ENCODE results near the gene MYH13.
"Not testable (repeated sequence)": the region's sequence is repeated elsewhere in the genome, so short reads cannot be mapped to it uniquely, and the experiment has no call there.

MYH13 gene

DNA sequence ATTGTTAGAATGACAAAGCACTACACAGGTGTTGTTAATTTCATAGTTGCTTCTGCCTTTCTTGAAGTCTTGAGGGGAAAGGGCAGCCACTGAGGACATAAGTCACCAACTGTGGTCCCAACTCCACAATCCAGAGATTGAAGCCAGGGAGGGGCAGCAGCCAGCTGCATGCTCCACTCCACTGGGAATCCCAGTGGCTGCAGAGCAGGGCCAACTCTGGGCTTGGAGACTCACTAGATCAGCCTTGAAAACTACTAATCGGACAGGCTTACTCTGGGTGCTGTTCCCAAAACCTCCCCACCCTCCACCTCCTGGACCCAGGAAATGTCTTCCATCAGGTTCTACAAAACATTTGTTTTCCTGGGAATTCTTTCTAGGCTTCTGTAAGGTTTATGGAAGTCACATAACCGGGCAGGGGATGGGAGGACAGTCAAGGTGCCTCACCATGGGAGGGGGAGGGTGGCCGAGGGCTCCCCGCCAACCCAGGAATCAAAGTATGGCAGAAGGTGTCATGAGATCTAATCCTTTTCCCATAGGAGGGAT is 68.0 kb downstream of the MYH13 start:
- no peak for DNase-seq (ENCODE audit: low read depth in 2 of 2)

- no peak for DNase-seq (ENCODE audit: low read depth in 2 of 2)
These were observed 75.1 kb downstream of the MYH13 start for GRCh38 chr17:10297691-10298090.

DNA sequence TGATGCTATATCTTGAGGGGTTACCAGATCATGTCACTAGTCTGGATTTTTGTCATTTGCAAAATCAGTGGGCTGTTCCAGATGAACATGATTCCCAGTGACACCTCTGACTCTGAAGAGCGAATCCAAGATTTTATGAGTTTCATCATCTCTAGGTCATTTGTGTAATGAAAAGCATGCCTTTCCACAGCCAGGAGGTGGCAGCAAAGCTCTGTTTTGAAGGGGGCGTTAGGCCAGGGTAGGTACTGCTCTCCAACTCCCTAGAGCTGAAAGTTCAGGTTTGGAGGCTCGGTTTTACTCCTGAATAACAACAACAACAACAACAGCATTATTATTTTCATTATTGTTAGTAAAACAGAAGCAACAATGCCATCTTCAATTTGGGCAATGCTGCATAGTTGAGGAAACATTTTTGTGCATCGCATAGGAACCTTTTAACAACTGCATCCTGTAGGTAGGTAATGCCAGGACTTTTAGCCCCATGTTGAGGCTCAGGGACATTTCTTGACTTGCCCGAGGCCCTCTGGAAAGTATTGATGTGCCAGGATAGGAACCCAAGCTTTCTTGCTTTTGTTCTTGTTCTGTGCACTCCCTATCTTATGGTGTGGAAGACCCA is 77.0 kb downstream of the MYH13 start:
- no peak for DNase-seq (ENCODE audit: low read depth in 2 of 2)

DNA sequence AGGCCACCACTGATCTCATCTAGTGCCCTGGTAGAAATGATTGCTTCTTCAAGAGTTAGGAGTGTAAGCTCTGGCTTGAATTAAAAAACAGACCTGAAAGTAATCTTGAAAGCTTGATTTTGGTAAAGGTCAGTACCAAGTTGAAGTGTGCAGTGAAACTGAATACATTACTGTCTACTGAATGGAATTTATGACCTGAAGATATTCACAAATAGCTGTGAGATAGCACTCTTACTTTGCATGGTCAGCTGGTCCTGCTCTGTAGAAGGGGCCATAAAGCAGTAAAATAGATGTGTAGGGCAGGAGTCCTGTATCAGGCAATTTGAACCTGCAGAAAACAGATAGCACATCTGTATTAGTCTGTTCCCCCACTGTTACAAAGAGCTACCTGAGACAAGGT is 78.6 kb downstream of the MYH13 start:
- DNase-seq (ENCODE audit: low read depth in 2 of 2), result no peak

GRCh38 chr17:10292057-10292937 is 80.5 kb downstream of the MYH13 start:
- DNase-seq (ENCODE audit: low read depth in 2 of 2), result no peak

GRCh38 chr17:10291576-10291975 is 81.2 kb downstream of the MYH13 start:
- DNase-seq (ENCODE audit: low read depth in 2 of 2), result not testable (repeated sequence)

DNA sequence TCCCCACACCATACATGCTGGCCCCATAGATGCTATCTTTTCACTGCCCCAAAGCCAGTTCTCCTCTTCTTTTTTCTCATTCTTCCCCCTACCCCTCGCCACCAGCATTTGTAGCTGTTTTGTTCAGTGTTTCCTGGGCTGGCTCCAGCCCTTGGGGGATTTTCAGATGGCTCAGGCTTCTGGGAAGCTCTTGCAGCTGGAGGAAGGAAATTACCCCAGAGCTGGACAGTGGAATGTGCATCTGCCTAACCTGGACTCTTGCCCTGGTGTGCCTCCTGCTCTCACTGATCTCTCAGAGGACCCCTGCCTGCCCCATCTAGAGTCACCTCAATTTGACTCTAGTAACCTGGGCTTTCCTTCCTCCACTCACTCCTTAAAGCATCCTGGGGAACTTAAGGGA is 82.8 kb downstream of the MYH13 start:
- no peak for DNase-seq (ENCODE audit: low read depth in 2 of 2)

DNA sequence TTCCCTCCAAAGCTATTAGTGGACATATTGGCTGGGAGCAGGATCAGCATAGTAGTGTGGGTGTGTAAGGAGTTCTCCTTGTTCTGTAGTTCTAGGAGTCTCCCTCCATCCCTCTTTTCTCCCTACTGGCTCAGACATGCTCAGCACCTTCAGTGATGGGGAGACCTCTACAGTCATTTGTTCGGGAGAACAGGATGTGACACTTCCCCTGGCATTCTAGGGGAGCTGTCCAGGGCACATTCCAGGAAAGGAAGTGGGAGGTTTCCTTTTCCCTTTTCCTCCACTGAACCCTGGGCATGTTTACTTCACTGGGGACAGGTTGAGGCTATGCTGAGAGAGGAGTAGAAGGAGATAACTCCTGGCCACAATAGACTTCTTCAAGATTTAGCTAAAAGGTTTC is 86.5 kb downstream of the MYH13 start:
- DNase-seq (ENCODE audit: low read depth in 2 of 2), result no peak

GRCh38 chr17:10285896-10286295 is 86.9 kb downstream of the MYH13 start:
- DNase-seq (ENCODE audit: low read depth in 2 of 2), result no peak

GRCh38 chr17:10280068-10280467 is 92.7 kb downstream of the MYH13 start:
- DNase-seq (ENCODE audit: low read depth in 2 of 2), result no peak

DNA sequence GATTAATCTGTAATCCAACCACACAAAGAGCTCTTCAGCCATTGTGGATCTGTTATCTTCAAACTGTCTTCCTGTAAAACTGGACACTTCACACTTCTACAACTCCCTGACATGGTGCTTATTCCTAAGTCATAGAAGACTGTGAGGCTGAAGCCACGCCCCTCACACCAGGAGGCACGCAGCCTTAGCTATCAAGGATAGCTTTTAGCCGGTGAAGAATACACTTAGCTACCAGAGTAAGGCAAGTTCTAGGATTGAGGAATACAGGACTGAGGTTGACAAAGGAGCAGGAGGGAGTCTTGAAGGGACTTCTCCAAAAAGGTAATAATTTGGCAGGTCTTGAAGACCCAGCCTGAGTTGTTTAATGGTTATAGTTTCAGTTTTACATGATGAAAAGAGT is 94.6 kb downstream of the MYH13 start:
- DNase-seq (ENCODE audit: low read depth in 2 of 2), result no peak

- no peak for DNase-seq (ENCODE audit: low read depth in 2 of 2)
These were observed 96.4 kb downstream of the MYH13 start for GRCh38 chr17:10276436-10276835.

- DNase-seq (ENCODE audit: low read depth in 2 of 2), result no peak
These were observed 97.4 kb downstream of the MYH13 start for GRCh38 chr17:10275418-10275817.

GRCh38 chr17:10271106-10271562 is 101.7 kb downstream of the MYH13 start:
- no peak for DNase-seq (ENCODE audit: low read depth in 2 of 2)

DNA sequence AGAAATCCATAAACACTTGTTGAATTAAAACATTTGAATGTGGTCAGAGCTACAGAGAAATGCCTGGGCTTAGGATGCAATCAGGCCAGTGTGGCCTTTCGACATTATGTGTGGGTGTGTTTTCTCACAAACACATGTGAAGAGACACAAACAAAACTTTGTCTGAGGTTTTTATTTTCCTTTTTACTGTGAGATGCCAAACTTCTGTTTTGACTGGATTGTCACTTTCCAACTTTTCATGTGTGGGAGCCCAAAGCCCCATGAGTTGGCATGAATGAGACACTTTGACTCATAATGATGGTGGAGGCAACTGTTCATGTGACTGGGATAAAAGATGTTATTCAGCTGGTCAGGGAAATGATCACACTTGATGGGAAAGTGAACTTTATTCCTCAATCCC is 102.5 kb downstream of the MYH13 start:
- no peak for DNase-seq (ENCODE audit: low read depth in 2 of 2)

GRCh38 chr17:10268005-10268404 is 104.8 kb downstream of the MYH13 start:
- DNase-seq (ENCODE audit: low read depth in 2 of 2), result no peak

DNA sequence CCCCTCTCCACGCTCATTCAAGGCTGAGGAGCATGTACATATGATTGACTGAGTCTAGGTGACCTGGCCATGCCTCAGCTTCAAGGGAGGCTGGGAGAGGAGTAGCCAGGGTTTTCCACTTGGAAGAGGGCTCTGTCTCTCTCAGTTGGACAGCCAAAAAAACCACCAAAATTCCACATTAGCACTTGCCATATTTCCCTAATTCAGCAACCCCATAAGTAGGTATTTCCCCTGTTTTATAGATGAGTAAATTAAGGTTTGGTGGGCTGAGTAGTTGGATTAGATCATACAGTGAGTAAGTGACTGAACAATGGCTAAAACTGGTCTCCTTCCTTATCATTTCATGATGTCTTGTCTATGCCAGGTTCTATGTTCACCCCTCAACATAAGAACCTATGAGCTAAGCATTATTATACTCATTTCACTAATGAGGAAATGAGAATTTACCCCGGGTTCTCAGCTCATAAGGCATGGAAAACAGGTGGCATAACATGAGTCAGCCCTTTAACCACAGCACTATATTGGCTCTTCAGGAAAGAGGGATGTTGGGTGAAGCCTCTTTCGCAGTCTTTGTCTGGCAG is 106.4 kb downstream of the MYH13 start:
- no peak for DNase-seq (ENCODE audit: low read depth in 2 of 2)

GRCh38 chr17:10265100-10265810 is 107.6 kb downstream of the MYH13 start:
- DNase-seq (ENCODE audit: low read depth in 2 of 2), result no peak

DNA sequence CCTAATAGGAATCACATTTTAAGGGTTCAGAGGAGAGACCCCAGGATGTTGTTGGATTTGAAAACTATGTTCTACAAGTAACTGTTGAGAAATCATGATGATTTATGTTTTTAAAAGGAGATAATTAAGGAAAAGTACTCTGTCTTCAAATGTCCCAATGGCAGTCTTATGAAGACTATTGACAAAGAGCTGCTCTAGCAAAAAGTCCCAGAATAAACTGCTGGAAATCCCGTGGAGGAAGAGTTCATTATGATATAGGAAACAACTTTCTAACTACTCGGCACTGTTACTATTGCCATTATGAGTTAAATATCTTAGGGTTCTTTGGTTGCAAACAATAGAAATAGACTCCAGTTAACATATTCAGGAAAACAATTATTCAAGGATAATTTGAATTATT is 108.8 kb downstream of the MYH13 start:
- no peak for DNase-seq (ENCODE audit: low read depth in 2 of 2)

- DNase-seq (ENCODE audit: low read depth in 2 of 2), result no peak
These were observed 110.4 kb downstream of the MYH13 start for GRCh38 chr17:10262451-10262850.

DNA sequence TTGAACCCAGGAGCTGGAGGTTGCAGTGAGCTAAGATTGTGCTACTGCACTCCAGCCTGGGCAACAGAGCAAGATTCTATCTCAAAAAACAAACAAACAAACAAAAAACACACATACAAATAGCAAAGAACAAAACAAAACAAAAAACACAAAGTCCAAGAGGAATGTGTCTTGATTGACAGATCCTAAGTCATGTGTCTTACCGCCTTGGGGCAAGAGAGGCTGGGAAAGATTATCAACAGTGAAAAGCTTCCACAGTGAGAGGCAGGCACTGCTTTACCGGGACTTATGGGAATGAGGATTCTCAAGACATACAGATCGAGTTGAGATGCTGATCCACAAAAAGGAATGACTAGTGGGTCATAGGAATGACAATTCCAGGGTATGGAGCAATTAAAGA is 111.7 kb downstream of the MYH13 start:
- no peak for DNase-seq (ENCODE audit: low read depth in 2 of 2)
